Tibial artery (tissue), 4 donors: Measurements from ENCODE around the gene ABLIM2.

Experiments used
- DNase-seq, 2 donors: peaks; one replicate each; pipeline ENCODE4 v3.0.0-alpha.2; 2019
- H3K27ac ChIP-seq, 2 donors: fragments of 200-600 bp; sonication (generic) in 1 of 2; 1 replicate in 1 of 2; 2 replicates in 1 of 2; pipeline ENCODE4 v1.5.1; 2018 to 2019; ENCODE audit warnings: mild to moderate bottlenecking in 1 of 2
- H3K27me3 ChIP-seq, 2 donors: fragments of 200-600 bp; sonication (generic) in 1 of 2; one replicate each; pipeline versions ENCODE4 v1.5.1 to v1.6.0; 2016 to 2019
- H3K36me3 ChIP-seq, 3 donors: fragments of 200-600 bp; sonication (generic) in 2 of 3; one replicate each; pipeline ENCODE4 v1.5.1; 2016 to 2019; ENCODE audit warnings: mild to moderate bottlenecking in 2 of 3
- H3K4me1 ChIP-seq, 4 donors: fragments of 200-600 bp; sonication (generic) in 2 of 4; 1 replicate in 3 of 4; 2 replicates in 1 of 4; pipeline ENCODE4 v1.5.1; 2016 to 2019
- H3K4me3 ChIP-seq, 2 donors: fragments of 200-600 bp; sonication (generic) in 1 of 2; 1 replicate in 1 of 2; 2 replicates in 1 of 2; pipeline ENCODE4 v1.5.1; 2018 to 2019; ENCODE audit warnings: mild to moderate bottlenecking in 2 of 2
- H3K9me3 ChIP-seq, 3 donors: fragments of 200-600 bp; sonication (generic) in 1 of 3; one replicate each; pipeline ENCODE4 v1.5.1; 2016 to 2019
- CTCF ChIP-seq, 2 experiments: fragments of 200-600 bp in 1 of 2; fragments of 450-650 bp in 1 of 2; IDR thresholded peaks; one replicate each; pipeline ENCODE4 v1.5.1; 2017 to 2019; ENCODE audit warnings: antibody characterized with exemption in 2 of 2, mild to moderate bottlenecking in 1 of 2, moderate library complexity in 1 of 2
- intact Hi-C: fragments of 100-400 bp; cut with DNase I; formaldehyde crosslinking; loops from one replicate; pipeline ENCODE4 v1.15.0; 2023; ENCODE audit warnings: low total_unique reads

ABLIM2 gene

GRCh38 chr4:7933651-7934510 is 224.7 kb downstream of the ABLIM2 start:
- H3K27ac ChIP-seq, result no peak overlapping the region
- H3K4me1 ChIP-seq, result peaks cover 0 to 56% (median 31%) of the 10 kb centered on the region in 4 donors
- no peak for TF ChIP-seq CTCF (IDR thresholded peaks at IDR 0.05)
- H3K27me3 ChIP-seq, result no peaks in the 10 kb centered on the region
- H3K36me3 ChIP-seq, result no peaks in the 10 kb centered on the region
- no peak for DNase-seq
- intact Hi-C loops, result loop anchor here (10.0 kb wide), 1 partner anchor 129 kb away; no protein-coding TSS in a partner anchor
- no peak overlapping the region for H3K4me3 ChIP-seq
- no peaks in the 10 kb centered on the region for H3K9me3 ChIP-seq

- no peak for TF ChIP-seq CTCF (IDR thresholded peaks at IDR 0.05)
- DNase-seq, result no peak
- intact Hi-C loops, result loop anchor here (10.0 kb wide), 1 partner anchor 127 kb away; no protein-coding TSS in a partner anchor
- no peak overlapping the region for H3K27ac ChIP-seq
- peaks cover 0 to 49% (median 24%) of the 10 kb centered on the region in 4 donors for H3K4me1 ChIP-seq
- H3K9me3 ChIP-seq, result no peaks in the 10 kb centered on the region
- no peak overlapping the region for H3K4me3 ChIP-seq
- H3K27me3 ChIP-seq, result no peaks in the 10 kb centered on the region
- H3K36me3 ChIP-seq, result no peaks in the 10 kb centered on the region
Measured at GRCh38 chr4:7932287-7932686, 226.3 kb downstream of the ABLIM2 start.

GRCh38 chr4:7929118-7929951 is 229.3 kb downstream of the ABLIM2 start:
- peaks cover 0 to 33% (median 15%) of the 10 kb centered on the region in 4 donors for H3K4me1 ChIP-seq
- H3K36me3 ChIP-seq, result no peaks in the 10 kb centered on the region
- H3K27ac ChIP-seq, result peak overlapping the region in 1 of 2 donors; percentile 30
- no peak overlapping the region for H3K4me3 ChIP-seq
- intact Hi-C loops, result no loop called here
- DNase-seq, result no peak
- peak in 1 of 2 experiments; percentile 26 for TF ChIP-seq CTCF (IDR thresholded peaks at IDR 0.05)
- H3K27me3 ChIP-seq, result no peaks in the 10 kb centered on the region
- no peaks in the 10 kb centered on the region for H3K9me3 ChIP-seq

- no peaks in the 10 kb centered on the region for H3K9me3 ChIP-seq
- no peaks in the 10 kb centered on the region for H3K27me3 ChIP-seq
- no peak for TF ChIP-seq CTCF (IDR thresholded peaks at IDR 0.05)
- H3K4me1 ChIP-seq, result peaks cover 0 to 32% (median 13%) of the 10 kb centered on the region in 4 donors
- DNase-seq, result no peak
- H3K36me3 ChIP-seq, result no peaks in the 10 kb centered on the region
- H3K4me3 ChIP-seq, result no peak overlapping the region
- H3K27ac ChIP-seq, result no peak overlapping the region
- intact Hi-C loops, result no loop called here
Measured at GRCh38 chr4:7928711-7929110, 229.9 kb downstream of the ABLIM2 start.

- no peak for DNase-seq
- H3K27ac ChIP-seq, result no peak overlapping the region
- no peaks in the 10 kb centered on the region for H3K9me3 ChIP-seq
- H3K4me1 ChIP-seq, result peaks cover 0 to 34% (median 15%) of the 10 kb centered on the region in 4 donors
- H3K36me3 ChIP-seq, result no peaks in the 10 kb centered on the region
- H3K4me3 ChIP-seq, result no peak overlapping the region
- H3K27me3 ChIP-seq, result no peaks in the 10 kb centered on the region
- no peak for TF ChIP-seq CTCF (IDR thresholded peaks at IDR 0.05)
- intact Hi-C loops, result no loop called here
Measured at GRCh38 chr4:7926822-7927221, 231.8 kb downstream of the ABLIM2 start.
